Testis (tissue), 2 donors: ENCODE data around the gene PTPRN2.

Source experiments
- POLR2A ChIP-seq: fragments of 450-650 bp; IDR thresholded peaks from one replicate; pipeline ENCODE4 v1.6.1; 2017; ENCODE audit warnings: antibody characterized with exemption, mild to moderate bottlenecking, moderate library complexity
- TF ChIP-seq, protein P1 (sequence below), 3 experiments: fragments of 450-650 bp in 2 of 3; fragments of 200-600 bp in 1 of 3; sonication (generic) in 1 of 3; IDR thresholded peaks; one replicate each; pipeline ENCODE4 v1.5.1; 2016 to 2019; ENCODE audit warnings: antibody characterized with exemption in 3 of 3, mild to moderate bottlenecking in 2 of 3, moderate library complexity in 1 of 3

DNA sequence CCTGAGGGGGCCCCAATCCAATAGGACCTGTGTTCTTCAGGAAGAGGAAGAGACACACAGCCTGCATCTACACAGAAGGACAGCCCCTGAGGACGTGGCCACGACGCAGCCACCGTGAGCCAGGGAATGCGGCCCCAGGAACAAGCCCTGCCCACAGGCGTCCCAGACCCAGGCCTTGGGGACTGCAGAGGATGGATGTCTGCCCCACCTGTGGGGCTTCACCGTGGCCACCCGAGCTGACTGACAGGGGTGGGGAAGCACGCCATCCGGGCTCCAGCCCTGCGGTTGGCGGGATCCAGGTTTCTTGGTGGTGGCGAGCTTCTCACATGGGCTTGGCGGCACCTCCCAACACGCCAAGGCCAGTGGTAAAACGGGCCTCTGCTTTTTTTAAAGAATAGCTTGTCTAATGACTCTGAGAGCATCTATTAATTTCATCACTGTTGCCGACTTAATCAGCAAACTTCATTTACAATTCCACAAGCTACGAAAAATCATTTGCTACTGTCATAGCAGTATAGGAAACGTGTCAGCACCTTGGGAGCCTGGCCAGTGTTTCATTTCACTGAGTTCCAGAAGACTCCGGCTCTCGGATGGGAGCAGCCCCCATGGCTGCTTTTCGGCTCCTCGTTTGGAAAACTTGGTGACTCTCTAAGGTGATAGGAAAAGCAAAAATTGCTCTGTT, 584.0 kb downstream of the PTPRN2 start:
- TF ChIP-seq, protein P1, sequence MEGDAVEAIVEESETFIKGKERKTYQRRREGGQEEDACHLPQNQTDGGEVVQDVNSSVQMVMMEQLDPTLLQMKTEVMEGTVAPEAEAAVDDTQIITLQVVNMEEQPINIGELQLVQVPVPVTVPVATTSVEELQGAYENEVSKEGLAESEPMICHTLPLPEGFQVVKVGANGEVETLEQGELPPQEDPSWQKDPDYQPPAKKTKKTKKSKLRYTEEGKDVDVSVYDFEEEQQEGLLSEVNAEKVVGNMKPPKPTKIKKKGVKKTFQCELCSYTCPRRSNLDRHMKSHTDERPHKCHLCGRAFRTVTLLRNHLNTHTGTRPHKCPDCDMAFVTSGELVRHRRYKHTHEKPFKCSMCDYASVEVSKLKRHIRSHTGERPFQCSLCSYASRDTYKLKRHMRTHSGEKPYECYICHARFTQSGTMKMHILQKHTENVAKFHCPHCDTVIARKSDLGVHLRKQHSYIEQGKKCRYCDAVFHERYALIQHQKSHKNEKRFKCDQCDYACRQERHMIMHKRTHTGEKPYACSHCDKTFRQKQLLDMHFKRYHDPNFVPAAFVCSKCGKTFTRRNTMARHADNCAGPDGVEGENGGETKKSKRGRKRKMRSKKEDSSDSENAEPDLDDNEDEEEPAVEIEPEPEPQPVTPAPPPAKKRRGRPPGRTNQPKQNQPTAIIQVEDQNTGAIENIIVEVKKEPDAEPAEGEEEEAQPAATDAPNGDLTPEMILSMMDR (IDR thresholded peaks at IDR 0.05), result no peak
- TF ChIP-seq POLR2A, result no peak
